Measurements from ENCODE around the gene WDR48.
"Not testable (repeated sequence)": the region's sequence is repeated elsewhere in the genome, so short reads cannot be mapped to it uniquely, and the experiment has no call there.

Gene WDR48

DNA sequence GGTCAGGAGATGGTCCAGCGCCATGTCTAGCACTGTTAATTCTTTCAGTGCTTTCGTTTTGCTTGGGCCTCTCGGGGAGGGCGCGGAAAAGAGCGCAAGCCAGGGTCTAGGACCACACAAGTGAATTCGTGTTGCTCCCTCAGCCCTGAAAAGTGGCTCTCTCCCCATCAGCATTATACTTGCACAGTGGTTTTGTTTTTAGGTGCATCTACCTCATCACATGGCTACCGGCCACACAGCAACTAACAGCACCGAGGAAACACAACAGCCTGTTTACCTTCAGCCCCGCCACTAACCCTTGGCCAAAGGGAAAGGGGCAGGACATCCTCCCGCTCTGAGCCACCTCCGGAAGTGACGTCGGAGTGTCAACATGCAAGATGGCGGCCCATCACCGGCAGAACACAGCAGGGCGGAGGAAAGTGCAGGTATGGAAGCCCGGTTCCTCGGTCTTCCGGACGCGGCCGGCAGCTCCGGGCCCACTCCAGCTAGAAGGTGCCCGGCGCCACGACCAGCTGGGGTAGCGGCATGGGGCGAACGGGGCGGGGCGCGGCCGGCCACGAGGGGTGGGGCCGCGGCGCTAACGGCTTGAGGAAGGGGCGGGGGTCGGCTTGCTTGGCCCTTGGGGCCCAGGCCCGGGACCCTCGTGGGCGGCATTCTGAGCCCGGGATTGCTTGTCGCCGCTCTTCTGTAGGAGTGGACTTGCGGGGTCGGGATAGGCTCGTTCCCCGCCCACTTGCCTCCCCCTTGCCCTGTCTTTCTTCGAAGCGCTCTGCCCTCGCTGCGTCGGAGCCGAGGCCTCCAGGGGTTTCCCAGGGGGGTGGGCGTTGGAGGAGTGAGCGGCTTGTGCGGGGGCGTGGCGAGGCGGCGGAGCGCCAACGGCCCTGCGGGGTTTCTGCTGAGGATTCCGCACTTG is at the start of gene WDR48, which contains the start of gene SCN11A:
Gene WDR48, plus strand, starts transcription at position 368 of the 913 bp plus-strand sequence. Its CDS starts 10 bp downstream, at position 378.
Gene SCN11A, minus strand, starts transcription at position 296 of the 913 bp plus-strand sequence. CDS start 101,582 bp downstream, outside the sequence.
- peak; percentile 92 for DNase-seq (ENCODE audit: low spot score)

DNA sequence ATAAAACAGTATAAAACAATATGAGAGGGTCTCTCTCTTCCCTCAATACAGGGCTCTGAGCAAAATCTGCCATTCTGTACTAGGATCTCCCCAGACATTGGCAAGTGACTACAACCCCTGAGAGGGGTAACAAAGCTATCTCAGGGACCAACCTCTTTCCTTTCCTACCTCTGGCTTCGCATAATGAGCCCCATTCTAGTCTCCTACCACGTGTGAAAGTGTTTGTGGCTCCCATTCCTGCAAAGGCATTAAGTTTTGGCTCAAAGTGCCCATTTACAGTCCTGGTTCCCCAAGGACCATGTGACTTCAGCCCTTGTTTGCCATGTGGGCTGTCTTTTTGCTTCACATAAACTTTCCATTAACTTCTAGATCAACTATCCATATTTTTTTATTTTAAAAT is 46.5 kb upstream of the WDR48 start:
- DNase-seq (ENCODE audit: low spot score) = no peak

DNA sequence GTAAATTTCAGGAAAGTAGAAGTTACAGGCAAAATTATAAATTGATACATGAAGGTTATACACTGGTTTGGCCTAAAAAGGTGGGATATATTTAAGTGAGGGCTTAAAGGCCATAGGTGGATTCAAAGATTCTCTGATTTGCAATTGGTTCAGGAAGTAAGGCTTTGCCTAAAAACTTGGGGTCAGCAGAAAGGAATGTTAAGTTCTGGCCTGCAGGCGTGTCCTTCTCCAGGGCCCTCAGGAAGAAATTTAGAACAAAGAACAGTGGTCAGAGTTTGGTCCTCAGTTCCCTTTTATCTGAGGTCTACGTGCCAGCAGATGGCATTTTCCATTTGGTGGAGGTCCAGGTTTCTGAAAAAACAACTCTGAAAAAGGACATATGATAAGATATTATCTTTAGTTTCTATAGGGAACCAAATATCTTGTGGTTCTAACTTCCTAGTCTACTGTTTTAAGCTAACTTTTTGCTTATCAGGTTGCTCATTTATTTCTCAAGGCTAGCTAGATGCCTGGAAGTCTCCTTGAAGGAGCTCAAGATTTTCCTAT is 40.6 kb upstream of the WDR48 start:
- no peak for DNase-seq (ENCODE audit: low spot score)

DNA sequence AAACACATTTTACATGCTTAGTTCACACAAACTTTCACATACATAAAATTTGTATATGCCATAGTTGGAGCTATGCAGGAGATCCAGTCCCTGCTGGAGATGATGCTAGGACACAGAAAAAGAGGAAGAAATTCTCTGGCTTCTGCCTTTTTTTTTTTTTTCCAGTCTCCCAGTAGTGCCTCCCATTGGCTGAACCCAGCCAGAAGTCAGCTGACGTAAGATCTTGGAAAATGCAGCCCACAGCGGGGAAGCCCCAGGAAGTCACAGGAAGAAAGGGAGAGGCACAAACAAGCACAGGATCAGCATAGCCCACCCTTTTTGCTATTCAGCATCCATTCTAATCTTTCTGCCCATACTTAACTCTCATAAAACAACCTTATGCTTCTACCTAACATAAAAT is 38.5 kb upstream of the WDR48 start:
- DNase-seq (ENCODE audit: low spot score) = no peak

DNA sequence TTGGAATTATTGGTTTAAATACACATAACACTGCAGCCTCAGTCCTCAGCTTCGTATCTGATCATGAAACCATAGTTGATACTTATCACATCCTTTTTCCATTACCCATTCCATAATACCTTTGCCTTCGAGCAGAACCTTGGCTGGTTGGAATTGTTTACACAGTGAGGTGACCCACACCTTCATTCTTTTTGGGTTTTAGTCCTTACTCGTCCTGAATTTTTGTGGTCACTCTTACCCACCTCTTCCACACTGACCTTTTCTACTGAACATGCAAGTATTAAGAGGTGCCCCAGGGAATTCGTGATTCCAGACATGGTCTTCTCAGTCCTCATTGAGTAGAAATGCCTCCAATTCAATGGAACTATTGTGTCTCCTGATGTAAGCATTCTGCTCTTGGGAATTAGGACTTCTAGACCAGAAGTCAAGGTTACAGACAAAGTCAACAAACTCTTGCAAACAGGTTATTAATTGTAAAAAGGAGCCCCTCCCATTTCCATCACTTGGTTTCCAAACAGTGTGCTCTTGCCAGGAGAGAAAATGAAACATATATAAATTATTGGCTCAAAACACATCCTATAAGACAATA is 37.8 kb upstream of the WDR48 start:
- no peak for DNase-seq (ENCODE audit: low spot score)

- DNase-seq (ENCODE audit: low spot score) = no peak
Observed at GRCh38 chr3:39015418-39015817, 36.4 kb upstream of the WDR48 start.

GRCh38 chr3:39019299-39019698 is 32.5 kb upstream of the WDR48 start:
- DNase-seq (ENCODE audit: low spot score) = no peak

DNA sequence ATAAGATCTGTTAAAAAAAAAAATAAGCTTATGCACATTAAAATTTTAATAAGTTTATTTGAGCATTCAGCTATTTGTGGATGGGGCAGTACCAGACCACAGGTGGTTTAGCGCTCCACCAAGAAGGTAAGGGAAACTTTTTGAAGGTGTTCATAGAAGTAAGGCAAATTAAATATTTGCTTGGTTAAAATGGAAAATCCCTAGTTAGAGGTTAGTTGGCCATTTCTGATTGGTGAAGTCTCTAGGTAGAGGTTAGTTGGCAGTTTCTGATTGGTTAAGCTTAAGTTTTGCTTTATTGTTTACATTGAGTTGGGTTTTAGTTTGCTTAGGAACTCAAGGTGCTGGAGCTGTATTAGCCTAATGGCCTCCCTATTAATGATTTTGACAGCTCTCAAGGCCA is 30.8 kb upstream of the WDR48 start:
- no peak for DNase-seq (ENCODE audit: low spot score)

DNA sequence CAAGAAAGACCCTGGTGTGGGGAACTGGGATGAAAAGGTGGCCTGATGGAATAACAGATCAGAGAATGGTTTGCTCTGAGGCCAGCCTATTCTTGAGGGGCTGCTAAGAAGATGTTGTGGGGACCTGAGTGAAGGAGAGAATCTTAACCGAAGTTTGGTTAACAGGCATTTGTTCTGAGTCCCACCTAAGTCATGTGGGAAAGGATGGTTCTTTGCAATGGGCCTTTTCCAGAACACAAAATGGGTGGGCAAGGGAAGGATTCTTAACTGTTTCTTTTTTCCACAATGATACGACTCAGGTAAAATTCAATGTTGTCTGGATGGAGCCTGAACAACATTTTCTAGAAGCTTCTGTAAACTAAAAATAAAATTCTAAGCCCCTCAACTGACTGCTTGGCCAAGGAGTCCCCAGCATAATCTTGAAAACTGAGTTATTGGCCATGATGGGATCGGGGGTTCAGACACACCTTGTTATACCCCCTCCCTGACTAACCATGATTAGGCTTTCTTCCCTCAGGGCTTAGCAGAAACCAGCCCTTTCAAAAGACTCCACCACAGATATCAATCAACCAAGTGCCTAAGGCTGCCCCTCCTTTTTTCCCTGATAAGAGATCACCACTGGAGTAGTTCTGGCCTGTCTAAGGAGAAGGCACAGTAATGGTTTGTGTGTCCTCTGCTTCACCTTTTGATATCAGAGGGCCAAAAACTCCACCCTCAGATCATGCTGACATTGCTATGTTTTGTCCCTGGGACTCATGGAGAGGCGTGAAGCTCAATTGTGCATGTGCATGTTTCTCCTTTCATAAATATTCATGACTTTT is 30.1 kb upstream of the WDR48 start:
- no peak for DNase-seq (ENCODE audit: low spot score)

DNA sequence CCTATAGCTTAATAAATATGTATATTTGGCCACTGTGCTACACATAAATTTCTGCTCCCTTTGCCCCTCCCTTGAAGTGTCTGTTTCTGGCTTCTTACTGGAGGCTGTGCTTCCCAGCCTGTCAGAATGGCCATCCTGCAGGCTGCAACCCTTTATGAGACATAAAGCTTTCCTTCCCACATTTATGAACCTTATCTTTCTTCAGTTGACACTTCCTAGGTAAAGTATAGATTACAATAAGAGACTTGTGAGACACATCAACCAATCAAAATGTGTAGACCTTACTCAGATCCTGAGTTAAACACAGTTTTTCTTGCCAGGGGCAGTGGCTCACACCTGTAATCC is 29.6 kb upstream of the WDR48 start:
- DNase-seq (ENCODE audit: low spot score) = no peak

GRCh38 chr3:39024497-39024896 is 27.3 kb upstream of the WDR48 start:
- no peak for DNase-seq (ENCODE audit: low spot score)

DNA sequence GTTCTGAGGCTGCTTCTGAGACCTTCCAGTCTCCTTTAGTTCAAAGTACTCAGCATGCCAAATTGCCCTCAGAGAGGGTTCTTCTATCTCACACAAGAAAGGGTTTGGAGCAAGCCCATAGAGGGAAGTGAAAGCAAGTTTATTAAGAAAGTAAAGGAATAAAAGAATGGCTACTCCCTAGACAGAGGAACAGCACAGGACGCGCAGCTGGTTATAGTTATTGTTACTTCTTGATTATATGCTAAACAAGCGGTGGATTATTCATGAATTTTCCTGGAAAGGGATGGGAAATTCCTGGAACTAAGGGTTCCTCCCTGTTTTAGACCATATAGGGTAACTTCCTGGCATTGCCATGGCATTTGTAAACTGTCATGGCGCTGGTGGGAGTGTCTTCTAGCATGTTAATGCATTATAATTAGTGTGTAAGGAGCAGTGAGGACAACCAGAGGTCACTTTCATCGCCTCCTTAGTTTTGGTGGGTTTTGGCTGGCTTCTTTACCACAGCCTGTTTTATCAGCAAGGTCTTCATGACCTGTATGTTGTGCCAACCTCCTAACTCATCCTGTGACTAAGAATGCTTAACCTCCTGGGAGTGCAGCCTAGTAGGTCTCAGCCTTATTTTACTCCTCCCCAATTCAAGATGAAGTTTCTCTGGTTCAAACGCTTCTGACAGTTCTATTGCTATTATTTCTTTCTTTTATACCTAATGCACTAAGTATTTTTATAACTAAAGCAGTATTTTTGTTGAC is 26.4 kb upstream of the WDR48 start:
- DNase-seq (ENCODE audit: low spot score) = no peak

DNA sequence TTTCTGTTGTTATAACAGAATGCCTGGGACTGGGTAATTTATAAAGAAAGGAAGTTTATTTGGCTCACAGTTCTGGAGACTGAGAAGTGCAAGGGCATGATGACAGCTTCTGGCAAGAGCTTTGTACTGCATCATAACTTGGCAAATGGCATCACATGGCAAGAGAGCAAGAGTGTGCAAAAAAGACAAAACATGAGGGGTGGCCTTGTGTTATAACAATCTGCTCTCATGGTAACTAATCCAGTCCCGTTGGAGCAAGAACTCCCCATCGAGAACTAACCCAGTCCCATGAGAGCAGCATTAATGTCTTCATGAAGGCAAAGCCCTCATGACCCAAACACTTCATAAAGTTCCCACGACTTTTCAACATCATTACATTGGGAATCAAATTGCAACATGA is 23.3 kb upstream of the WDR48 start:
- DNase-seq (ENCODE audit: low spot score) = no peak

GRCh38 chr3:39029556-39029955 is 22.3 kb upstream of the WDR48 start:
- DNase-seq (ENCODE audit: low spot score) = no peak

DNA sequence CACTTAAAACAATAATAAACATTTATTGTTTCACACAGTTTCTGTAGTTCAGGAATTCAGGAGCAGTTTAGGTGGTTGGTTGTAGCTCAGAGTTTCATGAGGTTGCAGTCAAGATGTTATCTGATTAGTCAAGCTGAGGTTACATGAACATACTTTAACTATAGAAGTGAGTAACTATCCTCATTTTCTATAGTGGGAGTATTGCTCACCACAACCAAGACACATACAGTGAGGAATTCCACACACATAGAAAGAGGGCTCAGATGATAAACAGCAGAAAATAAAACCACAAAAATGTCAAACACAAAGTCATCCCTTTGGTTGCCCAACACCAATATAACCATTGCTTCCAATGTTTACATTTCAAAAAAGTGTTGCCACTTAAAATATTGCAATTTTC is 13.7 kb upstream of the WDR48 start:
- DNase-seq (ENCODE audit: low spot score) = peak; percentile 50

DNA sequence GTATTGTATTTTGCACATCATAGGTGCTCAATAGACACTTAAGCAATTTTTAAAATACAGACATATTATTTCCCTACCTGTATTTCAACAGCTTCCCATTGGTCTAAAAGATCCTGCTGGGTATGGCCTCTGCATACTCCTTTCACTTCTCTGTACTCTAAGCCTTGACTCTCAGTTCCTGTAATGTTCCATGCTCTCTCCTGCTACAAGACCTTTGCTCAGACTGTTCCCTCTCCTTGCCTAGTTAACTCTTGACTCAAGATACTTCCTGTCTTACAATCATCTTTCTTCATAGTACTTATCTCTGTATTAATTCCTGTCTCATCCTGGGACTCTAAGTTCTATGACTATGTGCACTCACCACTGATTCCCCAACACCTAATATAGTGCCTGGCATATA is 1.8 kb upstream of the WDR48 start:
- no peak for DNase-seq (ENCODE audit: low spot score)

DNA sequence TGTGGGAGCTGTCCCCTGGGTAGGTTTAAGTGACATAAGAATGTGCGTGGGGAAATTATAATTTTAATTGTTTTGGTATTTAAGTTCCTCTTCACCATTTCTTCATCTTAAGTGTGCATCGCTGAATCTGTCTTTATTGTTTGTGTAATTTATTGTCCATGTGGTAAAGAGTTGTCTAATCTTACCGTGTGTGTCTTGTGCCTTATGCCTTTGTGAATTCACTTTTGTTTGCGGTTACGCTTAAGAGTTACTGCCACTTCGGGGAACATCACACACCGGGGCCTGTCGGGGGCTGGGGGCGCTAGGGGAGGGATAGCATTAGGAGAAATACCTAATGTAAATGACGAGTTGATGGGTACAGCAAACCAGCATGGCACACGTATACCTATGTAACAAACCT is 767 bp downstream of the WDR48 start:
- DNase-seq (ENCODE audit: low spot score) = no peak

GRCh38 chr3:39053696-39054095 is 1.9 kb downstream of the WDR48 start:
- DNase-seq (ENCODE audit: low spot score) = no peak

DNA sequence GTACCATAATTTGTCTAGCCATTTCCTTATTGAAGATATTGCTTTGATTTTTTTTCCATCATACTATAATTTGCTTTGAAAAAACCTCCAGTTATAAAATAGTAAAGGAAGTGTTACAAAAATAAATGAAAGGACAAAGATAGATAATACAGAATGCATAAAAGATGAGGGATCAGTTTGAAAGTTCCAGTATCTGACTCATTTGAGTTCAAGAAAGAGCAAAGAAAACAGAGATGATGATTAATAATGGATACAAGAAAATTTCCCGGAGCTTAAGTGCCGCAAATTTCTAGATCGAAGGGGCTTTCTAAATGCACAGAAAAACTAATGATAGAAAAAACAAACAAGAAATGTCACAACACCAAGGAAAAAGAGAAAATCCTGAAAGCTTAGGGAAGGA is 4.3 kb downstream of the WDR48 start:
- DNase-seq (ENCODE audit: low spot score) = no peak

- DNase-seq (ENCODE audit: low spot score) = not testable (repeated sequence)
Observed at GRCh38 chr3:39061228-39061627, 9.4 kb downstream of the WDR48 start.

DNA sequence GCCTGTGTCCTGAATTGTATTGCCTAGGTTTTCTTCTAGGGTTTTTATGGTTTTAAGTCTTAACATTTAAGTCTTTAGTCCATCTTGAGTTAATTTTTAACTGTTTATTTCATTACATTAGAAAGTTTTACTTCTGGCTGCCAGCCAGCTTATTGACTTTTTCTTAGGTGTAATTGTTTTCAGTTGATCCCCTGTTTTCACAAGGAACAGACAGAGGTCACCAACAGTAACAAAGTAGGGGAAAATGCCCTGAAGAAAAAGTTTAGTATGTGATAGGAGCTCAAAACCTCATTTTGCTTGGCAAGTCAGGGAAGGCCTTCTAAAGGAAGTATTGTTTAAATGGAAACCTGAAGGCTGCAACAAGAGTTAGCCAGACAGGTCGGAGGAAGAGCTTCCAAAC is 10.4 kb downstream of the WDR48 start:
- no peak for DNase-seq (ENCODE audit: low spot score)

- DNase-seq (ENCODE audit: low spot score) = no peak
Observed at GRCh38 chr3:39063143-39063542, 11.3 kb downstream of the WDR48 start.
